A549 (cell line): ENCODE results near the gene UQCC3. TPM values are rescaled to one million over a fixed set of nuclear protein-coding genes. Genes with fewer than 3 reads are reported as not detected.

Experiments
- ATAC-seq, 2 experiments: fragments of 200-7000 bp in 1 of 2; fragments of >200 bp in 1 of 2; cut with Nextera tagmentation in 1 of 2; cut with Tn5 transposase in 1 of 2; 3 replicates each; pipeline versions ENCODE4 v1.8.0 to v1.9.1; 2018 to 2020; ENCODE audit warnings: mild to moderate bottlenecking in 1 of 2, moderate library complexity in 1 of 2
- CTCF ChIA-PET: fragments of 300-600 bp; sonication (Branson Sonifier 250); formaldehyde crosslinking; extraction: SDS; loops from one replicate; lab custom pipeline; 2021; ENCODE audit warnings: antibody characterized with exemption, inconsistent platforms; lab: Yijun Ruan, JAX
- POLR2A ChIA-PET: fragments of 350-600 bp; formaldehyde crosslinking; extraction: SDS; loops from one replicate; lab custom pipeline; 2021; ENCODE audit warnings: antibody characterized with exemption, inconsistent platforms; lab: Yijun Ruan, JAX
- DNase-seq, 2 experiments: peaks; one replicate each; pipeline versions ENCODE4 v3.0.0 to v3.0.0-alpha.2; 2011 to 2016; ENCODE audit warnings: low read depth in 1 of 2, low spot score in 1 of 2
- FAIRE-seq: peaks from 2 replicates; lab custom pipeline; 2011; peaks lifted over from hg19 to GRCh38; lab: Jason Lieb, UNC
- H3K27ac ChIP-seq, 2 experiments: fragments of >200 bp; sonication (Bioruptor Twin); formaldehyde crosslinking; 3 replicates each; pipeline ENCODE4 v1.5.1; 2016 to 2017
- H3K4me1 ChIP-seq: fragments of >200 bp; sonication (Bioruptor Twin); formaldehyde crosslinking; 3 replicates; pipeline ENCODE4 v1.6.1; 2016
- H3K4me2 ChIP-seq: fragments of >200 bp; sonication (Bioruptor Twin); formaldehyde crosslinking; 3 replicates; pipeline ENCODE4 v1.6.1; 2016
- H3K4me3 ChIP-seq: fragments of >200 bp; sonication (Bioruptor Twin); formaldehyde crosslinking; 3 replicates; pipeline ENCODE4 v1.5.1; 2016
- H3K9me3 ChIP-seq: fragments of >200 bp; sonication (Bioruptor Twin); formaldehyde crosslinking; 3 replicates; pipeline ENCODE4 v1.6.1; 2016
- BHLHE40 ChIP-seq: IDR thresholded peaks from 2 replicates; pipeline ENCODE4 v1.6.1; 2012; ENCODE audit warnings: low read depth, low read length, inconsistent platforms
- EHF ChIP-seq: fragments of 250-450 bp; sonication (Bioruptor Pico); IDR thresholded peaks from 2 replicates; pipeline ENCODE4 v1.5.0; 2020; ENCODE audit warnings: mild to moderate bottlenecking
- EP300 ChIP-seq, 2 experiments: fragments of >200 bp; sonication (Bioruptor Twin); formaldehyde crosslinking; IDR thresholded peaks; 2 replicates in 1 of 2; 3 replicates in 1 of 2; pipeline ENCODE4 v1.6.1; 2016 to 2017
- FOSL2 ChIP-seq, 2 experiments: fragments of 450-650 bp in 1 of 2; fragments of >200 bp in 1 of 2; sonication (Bioruptor Twin) in 1 of 2; formaldehyde crosslinking; IDR thresholded peaks; 2 replicates each; pipeline versions ENCODE4 v1.5.0 to v1.6.1; 2016 to 2020; ENCODE audit warnings: mild to moderate bottlenecking in 1 of 2, moderate library complexity in 1 of 2
- FOXS1 ChIP-seq: fragments of 250-450 bp; sonication (Bioruptor Pico); IDR thresholded peaks from 2 replicates; pipeline ENCODE4 v1.5.0; 2020; ENCODE audit warnings: mild to moderate bottlenecking, moderate library complexity
- HEYL ChIP-seq: fragments of 250-450 bp; sonication (Bioruptor Pico); IDR thresholded peaks from 2 replicates; pipeline ENCODE4 v1.8.0; 2021; ENCODE audit warnings: mild to moderate bottlenecking, moderate library complexity
- KDM5A ChIP-seq: fragments of 200-600 bp; sonication (generic); IDR thresholded peaks from 2 replicates; pipeline ENCODE4 v1.6.1; 2016; ENCODE audit warnings: antibody characterized with exemption, mild to moderate bottlenecking
- NFE2L2 ChIP-seq: fragments of 150-350 bp; conservative IDR thresholded peaks from 2 replicates; pipeline ENCODE4 v1.6.1; 2014; ENCODE audit warnings: low read length
- RARB ChIP-seq: fragments of 250-450 bp; sonication (Bioruptor Pico); IDR thresholded peaks from 2 replicates; pipeline ENCODE4 v1.8.0; 2021; ENCODE audit warnings: mild to moderate bottlenecking, moderate library complexity
- RNF2 ChIP-seq: fragments of 200-600 bp; sonication (generic); IDR thresholded peaks from 2 replicates; pipeline ENCODE4 v1.6.1; 2016; ENCODE audit warnings: low read depth, mild to moderate bottlenecking, antibody characterized with exemption, moderate library complexity, borderline replicate concordance
- SMC3 ChIP-seq: fragments of >200 bp; sonication (Bioruptor Twin); formaldehyde crosslinking; IDR thresholded peaks from 3 replicates; pipeline ENCODE4 v1.6.1; 2018; ENCODE audit warnings: inconsistent platforms
- SREBF2 ChIP-seq: fragments of 450-650 bp; IDR thresholded peaks from 2 replicates; pipeline ENCODE4 v1.6.1; 2014; ENCODE audit warnings: mild to moderate bottlenecking, moderate library complexity
- WGBS: methylation state at CpG from one replicate; pipeline ENCODE4 v1.1.6; 2017; ENCODE audit errors: missing lambda C conversion rate; 5-methylcytosine and 5-hydroxymethylcytosine counted together
- polyA plus RNA-seq, 4 experiments: library from polyadenylated mRNA; depleted of rRNA in 3 of 4; stranded (reverse); fragments of >200 nt; fragmentation: RNase III in 1 of 4; extraction: RNeasy Plus Mini Kit Qiagen cat#74134 plus additional on column Dnase treatment in 1 of 4; gene quantifications; 2 replicates in 3 of 4; 3 replicates in 1 of 4; pipeline ENCODE4 v1.2.3, GENCODE V29; 2011 to 2017
- TF ChIP-seq, protein P1 (sequence below): fragments of 200-600 bp; sonication (generic); IDR thresholded peaks from 2 replicates; pipeline ENCODE4 v1.6.1; 2016; ENCODE audit warnings: antibody characterized with exemption, mild to moderate bottlenecking, moderate library complexity
- TF ChIP-seq, protein P2 (sequence below): fragments of 250-450 bp; sonication (Bioruptor Pico); IDR thresholded peaks from 2 replicates; pipeline ENCODE4 v1.5.0; 2021; ENCODE audit warnings: mild to moderate bottlenecking, moderate library complexity, borderline replicate concordance
- TF ChIP-seq, protein P3 (sequence below): IDR thresholded peaks from 2 replicates; pipeline ENCODE4 v1.6.1; 2012
- TF ChIP-seq, protein P4 (sequence below): fragments of 250-450 bp; sonication (Bioruptor Pico); IDR thresholded peaks from 2 replicates; pipeline ENCODE4 v1.5.0; 2020; ENCODE audit warnings: low read depth, mild to moderate bottlenecking, moderate library complexity
- TF ChIP-seq, protein P5 (sequence below): fragments of >200 bp; sonication (Bioruptor Twin); formaldehyde crosslinking; IDR thresholded peaks from 3 replicates; pipeline ENCODE4 v1.5.1; 2016
- TF ChIP-seq, protein P6 (sequence below): fragments of 150-350 bp; IDR thresholded peaks from 2 replicates; pipeline ENCODE4 v1.6.1; 2014; ENCODE audit warnings: low read depth, mild to moderate bottlenecking, low read length

Gene UQCC3
- polyA plus RNA-seq, 2 of the 4 experiments (the other 2 are of a cell fraction), result 20.2 to 27.8 TPM

DNA sequence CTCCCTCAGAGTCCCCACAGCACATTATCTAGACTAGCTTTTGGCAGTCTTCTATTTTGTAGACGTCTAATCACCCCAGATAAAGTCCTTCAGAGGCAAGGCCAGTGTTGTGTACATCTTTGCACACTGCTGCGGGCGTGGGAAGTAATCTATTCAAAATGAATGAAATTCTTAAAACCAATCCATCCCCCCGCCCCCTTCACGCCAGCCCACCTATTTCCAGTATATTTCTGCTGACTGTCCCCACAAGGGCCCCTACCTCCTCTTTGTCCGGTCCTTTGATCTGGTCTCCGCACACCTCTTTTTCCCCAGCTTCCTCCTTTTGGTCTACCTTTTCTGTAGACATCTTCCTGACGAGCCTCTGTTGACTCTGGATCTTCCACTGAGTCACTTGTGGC lies 35.4 kb downstream of the UQCC3 start:
- TF ChIP-seq, protein P1, sequence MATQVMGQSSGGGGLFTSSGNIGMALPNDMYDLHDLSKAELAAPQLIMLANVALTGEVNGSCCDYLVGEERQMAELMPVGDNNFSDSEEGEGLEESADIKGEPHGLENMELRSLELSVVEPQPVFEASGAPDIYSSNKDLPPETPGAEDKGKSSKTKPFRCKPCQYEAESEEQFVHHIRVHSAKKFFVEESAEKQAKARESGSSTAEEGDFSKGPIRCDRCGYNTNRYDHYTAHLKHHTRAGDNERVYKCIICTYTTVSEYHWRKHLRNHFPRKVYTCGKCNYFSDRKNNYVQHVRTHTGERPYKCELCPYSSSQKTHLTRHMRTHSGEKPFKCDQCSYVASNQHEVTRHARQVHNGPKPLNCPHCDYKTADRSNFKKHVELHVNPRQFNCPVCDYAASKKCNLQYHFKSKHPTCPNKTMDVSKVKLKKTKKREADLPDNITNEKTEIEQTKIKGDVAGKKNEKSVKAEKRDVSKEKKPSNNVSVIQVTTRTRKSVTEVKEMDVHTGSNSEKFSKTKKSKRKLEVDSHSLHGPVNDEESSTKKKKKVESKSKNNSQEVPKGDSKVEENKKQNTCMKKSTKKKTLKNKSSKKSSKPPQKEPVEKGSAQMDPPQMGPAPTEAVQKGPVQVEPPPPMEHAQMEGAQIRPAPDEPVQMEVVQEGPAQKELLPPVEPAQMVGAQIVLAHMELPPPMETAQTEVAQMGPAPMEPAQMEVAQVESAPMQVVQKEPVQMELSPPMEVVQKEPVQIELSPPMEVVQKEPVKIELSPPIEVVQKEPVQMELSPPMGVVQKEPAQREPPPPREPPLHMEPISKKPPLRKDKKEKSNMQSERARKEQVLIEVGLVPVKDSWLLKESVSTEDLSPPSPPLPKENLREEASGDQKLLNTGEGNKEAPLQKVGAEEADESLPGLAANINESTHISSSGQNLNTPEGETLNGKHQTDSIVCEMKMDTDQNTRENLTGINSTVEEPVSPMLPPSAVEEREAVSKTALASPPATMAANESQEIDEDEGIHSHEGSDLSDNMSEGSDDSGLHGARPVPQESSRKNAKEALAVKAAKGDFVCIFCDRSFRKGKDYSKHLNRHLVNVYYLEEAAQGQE, result no peak
- TF ChIP-seq SREBF2, result no peak
- no peak for TF ChIP-seq FOSL2 (IDR thresholded peaks at IDR 0.05)
- no peak for TF ChIP-seq FOSL2 (CRISPR knock-in tag; IDR thresholded peaks at IDR 0.05)
- TF ChIP-seq, protein P2, sequence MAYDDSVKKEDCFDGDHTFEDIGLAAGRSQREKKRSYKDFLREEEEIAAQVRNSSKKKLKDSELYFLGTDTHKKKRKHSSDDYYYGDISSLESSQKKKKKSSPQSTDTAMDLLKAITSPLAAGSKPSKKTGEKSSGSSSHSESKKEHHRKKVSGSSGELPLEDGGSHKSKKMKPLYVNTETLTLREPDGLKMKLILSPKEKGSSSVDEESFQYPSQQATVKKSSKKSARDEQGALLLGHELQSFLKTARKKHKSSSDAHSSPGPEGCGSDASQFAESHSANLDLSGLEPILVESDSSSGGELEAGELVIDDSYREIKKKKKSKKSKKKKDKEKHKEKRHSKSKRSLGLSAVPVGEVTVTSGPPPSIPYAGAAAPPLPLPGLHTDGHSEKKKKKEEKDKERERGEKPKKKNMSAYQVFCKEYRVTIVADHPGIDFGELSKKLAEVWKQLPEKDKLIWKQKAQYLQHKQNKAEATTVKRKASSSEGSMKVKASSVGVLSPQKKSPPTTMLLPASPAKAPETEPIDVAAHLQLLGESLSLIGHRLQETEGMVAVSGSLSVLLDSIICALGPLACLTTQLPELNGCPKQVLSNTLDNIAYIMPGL (CRISPR knock-in tag), result no peak
- no peak for TF ChIP-seq NFE2L2
- TF ChIP-seq, protein P3, sequence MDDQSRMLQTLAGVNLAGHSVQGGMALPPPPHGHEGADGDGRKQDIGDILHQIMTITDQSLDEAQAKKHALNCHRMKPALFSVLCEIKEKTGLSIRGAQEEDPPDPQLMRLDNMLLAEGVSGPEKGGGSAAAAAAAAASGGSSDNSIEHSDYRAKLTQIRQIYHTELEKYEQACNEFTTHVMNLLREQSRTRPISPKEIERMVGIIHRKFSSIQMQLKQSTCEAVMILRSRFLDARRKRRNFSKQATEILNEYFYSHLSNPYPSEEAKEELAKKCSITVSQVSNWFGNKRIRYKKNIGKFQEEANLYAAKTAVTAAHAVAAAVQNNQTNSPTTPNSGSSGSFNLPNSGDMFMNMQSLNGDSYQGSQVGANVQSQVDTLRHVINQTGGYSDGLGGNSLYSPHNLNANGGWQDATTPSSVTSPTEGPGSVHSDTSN, result no peak
- TF ChIP-seq BHLHE40, result no peak
- TF ChIP-seq, protein P4, sequence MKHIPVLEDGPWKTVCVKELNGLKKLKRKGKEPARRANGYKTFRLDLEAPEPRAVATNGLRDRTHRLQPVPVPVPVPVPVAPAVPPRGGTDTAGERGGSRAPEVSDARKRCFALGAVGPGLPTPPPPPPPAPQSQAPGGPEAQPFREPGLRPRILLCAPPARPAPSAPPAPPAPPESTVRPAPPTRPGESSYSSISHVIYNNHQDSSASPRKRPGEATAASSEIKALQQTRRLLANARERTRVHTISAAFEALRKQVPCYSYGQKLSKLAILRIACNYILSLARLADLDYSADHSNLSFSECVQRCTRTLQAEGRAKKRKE (CRISPR knock-in tag), result no peak
- TF ChIP-seq HEYL (CRISPR knock-in tag), result no peak
- no peak for TF ChIP-seq RARB (CRISPR knock-in tag)
- no peak for TF ChIP-seq SMC3
- TF ChIP-seq, protein P5, sequence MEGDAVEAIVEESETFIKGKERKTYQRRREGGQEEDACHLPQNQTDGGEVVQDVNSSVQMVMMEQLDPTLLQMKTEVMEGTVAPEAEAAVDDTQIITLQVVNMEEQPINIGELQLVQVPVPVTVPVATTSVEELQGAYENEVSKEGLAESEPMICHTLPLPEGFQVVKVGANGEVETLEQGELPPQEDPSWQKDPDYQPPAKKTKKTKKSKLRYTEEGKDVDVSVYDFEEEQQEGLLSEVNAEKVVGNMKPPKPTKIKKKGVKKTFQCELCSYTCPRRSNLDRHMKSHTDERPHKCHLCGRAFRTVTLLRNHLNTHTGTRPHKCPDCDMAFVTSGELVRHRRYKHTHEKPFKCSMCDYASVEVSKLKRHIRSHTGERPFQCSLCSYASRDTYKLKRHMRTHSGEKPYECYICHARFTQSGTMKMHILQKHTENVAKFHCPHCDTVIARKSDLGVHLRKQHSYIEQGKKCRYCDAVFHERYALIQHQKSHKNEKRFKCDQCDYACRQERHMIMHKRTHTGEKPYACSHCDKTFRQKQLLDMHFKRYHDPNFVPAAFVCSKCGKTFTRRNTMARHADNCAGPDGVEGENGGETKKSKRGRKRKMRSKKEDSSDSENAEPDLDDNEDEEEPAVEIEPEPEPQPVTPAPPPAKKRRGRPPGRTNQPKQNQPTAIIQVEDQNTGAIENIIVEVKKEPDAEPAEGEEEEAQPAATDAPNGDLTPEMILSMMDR, result no peak
- TF ChIP-seq, protein P6, sequence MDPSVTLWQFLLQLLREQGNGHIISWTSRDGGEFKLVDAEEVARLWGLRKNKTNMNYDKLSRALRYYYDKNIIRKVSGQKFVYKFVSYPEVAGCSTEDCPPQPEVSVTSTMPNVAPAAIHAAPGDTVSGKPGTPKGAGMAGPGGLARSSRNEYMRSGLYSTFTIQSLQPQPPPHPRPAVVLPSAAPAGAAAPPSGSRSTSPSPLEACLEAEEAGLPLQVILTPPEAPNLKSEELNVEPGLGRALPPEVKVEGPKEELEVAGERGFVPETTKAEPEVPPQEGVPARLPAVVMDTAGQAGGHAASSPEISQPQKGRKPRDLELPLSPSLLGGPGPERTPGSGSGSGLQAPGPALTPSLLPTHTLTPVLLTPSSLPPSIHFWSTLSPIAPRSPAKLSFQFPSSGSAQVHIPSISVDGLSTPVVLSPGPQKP, result no peak
- no peak for TF ChIP-seq FOXS1 (CRISPR knock-in tag)
- no peak for TF ChIP-seq EP300 (IDR thresholded peaks at IDR 0.05)
- TF ChIP-seq EHF (CRISPR knock-in tag), result no peak
- TF ChIP-seq KDM5A, result no peak
- TF ChIP-seq RNF2, result no peak
- CTCF ChIA-PET, result interaction anchor here (1.0 to 5.3 kb wide), 8 partner anchors 9 to 56 kb away, joined by 3 to 37 read pairs (median 6); partner anchors contain the start of genes HNRNPUL2, LBHD1, TTC9C and UQCC3
- WGBS, result 85% methylated on average over 8 of the region's 8 CpGs
- Histone ChIP-seq H3K27ac (peak overlapping the region in 1 of 2 experiments; percentile 92; a peak in 2 of 6 replicates), H3K4me2 (peak overlapping the region; percentile 78), H3K4me1 (peaks cover 26% of the 10 kb centered on the region), H3K4me3 (no peak overlapping the region), H3K9me3 (no peaks in the 10 kb centered on the region)
- DNase-seq (no peak), FAIRE-seq (no peak), ATAC-seq (no peak)
- POLR2A ChIA-PET, result interaction anchor here (1.0 to 6.1 kb wide), 7 partner anchors 21 to 294 kb away, joined by 3 to 64 read pairs (median 7); partner anchors contain the start of genes C11orf98, CSKMT, EEF1G and HNRNPUL2
